Cardiac muscle cell (in vitro differentiated cells and primary cell): Measurements from ENCODE around the gene UGT3A2. TPM values are rescaled to one million over a fixed set of nuclear protein-coding genes. Genes with fewer than 3 reads are reported as not detected.

Source experiments
- DNase-seq, 2 donors: peaks; one replicate each; pipeline versions ENCODE4 v3.0.0 to v3.0.0-alpha.2; 2010 to 2017; ENCODE audit warnings: low read depth in 1 of 2, low spot score in 1 of 2
- H3K27ac ChIP-seq: fragments of 200-600 bp; sonication (generic); 2 replicates; pipeline ENCODE4 v1.5.1; 2016
- H3K27me3 ChIP-seq: fragments of 200-600 bp; sonication (generic); 2 replicates; pipeline ENCODE4 v1.6.0; 2016; ENCODE audit warnings: control low read depth
- H3K36me3 ChIP-seq: fragments of 200-600 bp; sonication (generic); 2 replicates; pipeline ENCODE4 v1.5.1; 2016; ENCODE audit warnings: control low read depth
- H3K4me1 ChIP-seq: fragments of 200-600 bp; sonication (generic); 2 replicates; pipeline ENCODE4 v1.8.1; 2017; ENCODE audit warnings: low read depth, mild to moderate bottlenecking, mixed run types
- H3K4me3 ChIP-seq: fragments of 200-600 bp; sonication (generic); 2 replicates; pipeline ENCODE4 v1.5.1; 2016; ENCODE audit warnings: mild to moderate bottlenecking
- H3K9me3 ChIP-seq: fragments of 200-600 bp; sonication (generic); 2 replicates; pipeline ENCODE4 v1.5.1; 2017; ENCODE audit warnings: low read depth, mild to moderate bottlenecking, control low read depth
- CTCF ChIP-seq: IDR thresholded peaks from 2 replicates; pipeline ENCODE4 v1.5.1; 2012; ENCODE audit warnings: low read depth, mild to moderate bottlenecking, low read length
- polyA plus RNA-seq: library from polyadenylated mRNA; unstranded; fragments of >200 nt; fragmentation: Nextera tagmentation; extraction: Ambion mirVana; gene quantifications from 2 replicates; pipeline ENCODE4 v1.2.1, GENCODE V29; 2016
- total RNA-seq: library from RNA; depleted of rRNA; stranded (reverse); fragments of >200 nt; gene quantifications from 2 replicates; pipeline ENCODE4 v1.2.3, GENCODE V29; 2016

UGT3A2 gene
- total and polyA plus RNA-seq, 2 experiments from 2014 or later = 2.8 to 11.6 TPM

GRCh38 chr5:35987776-35988175 lies 78.9 kb downstream of the UGT3A2 start:
- no peaks in the 10 kb centered on the region for H3K27me3 ChIP-seq
- no peak overlapping the region for H3K4me3 ChIP-seq
- no peak overlapping the region for H3K27ac ChIP-seq
- no peaks in the 10 kb centered on the region for H3K36me3 ChIP-seq
- peaks cover 3% of the 10 kb centered on the region for H3K9me3 ChIP-seq
- DNase-seq = no peak
- no peak for TF ChIP-seq CTCF
- H3K4me1 ChIP-seq = peaks cover 6% of the 10 kb centered on the region

Other genes with a start within 250 kb of the UGT3A2 start
- gene IL7R, start 210.0 kb downstream of the UGT3A2 start, total RNA-seq = not detected in 2 replicates
- 0.04 TPM in 1 of 2 replicates, not detected in the other for gene IL7R, start 210.0 kb downstream of the UGT3A2 start, polyA plus RNA-seq
- gene CAPSL, start 128.3 kb downstream of the UGT3A2 start, total RNA-seq = not detected in 2 replicates
- gene CAPSL, start 128.3 kb downstream of the UGT3A2 start, polyA plus RNA-seq = not detected in 2 replicates
- 0.42 and 0.48 TPM in 2 replicates for gene UGT3A1, start 75.5 kb downstream of the UGT3A2 start, total RNA-seq
- gene UGT3A1, start 75.5 kb downstream of the UGT3A2 start, polyA plus RNA-seq = 1.0 TPM in 1 of 2 replicates, not detected in the other
- 9.3 and 15.6 TPM in 2 replicates for gene LMBRD2, start 85.0 kb upstream of the UGT3A2 start, total RNA-seq
- gene LMBRD2, start 85.0 kb upstream of the UGT3A2 start, polyA plus RNA-seq = 3.9 and 5.4 TPM in 2 replicates
- gene SKP2, start 85.2 kb upstream of the UGT3A2 start, total RNA-seq = 36.1 and 57.5 TPM in 2 replicates
- gene SKP2, start 85.2 kb upstream of the UGT3A2 start, polyA plus RNA-seq = 30.3 and 38.0 TPM in 2 replicates
- 37.8 and 38.2 TPM in 2 replicates for gene NADK2, start 175.0 kb upstream of the UGT3A2 start, total RNA-seq
- 41.3 and 52.3 TPM in 2 replicates for gene NADK2, start 175.0 kb upstream of the UGT3A2 start, polyA plus RNA-seq
- gene RANBP3L, start 235.0 kb upstream of the UGT3A2 start, total RNA-seq = 0.57 and 0.85 TPM in 2 replicates
- 0.21 and 0.48 TPM in 2 replicates for gene RANBP3L, start 235.0 kb upstream of the UGT3A2 start, polyA plus RNA-seq